HG03025 (cell line): Measurements from ENCODE around the gene NYNRIN.
"Not testable (repeated sequence)": the region's sequence is repeated elsewhere in the genome, so short reads cannot be mapped to it uniquely, and the experiment has no call there.

Experiments
- ATAC-seq: cut with Tn5 transposase; IDR thresholded peaks from one replicate; pipeline ENCODE4 v1.9.1; 2021; ENCODE audit warnings: mild to moderate bottlenecking, moderate library complexity; ENCODE audit not compliant: unreplicated experiment, low FRiP score

Gene NYNRIN

DNA sequence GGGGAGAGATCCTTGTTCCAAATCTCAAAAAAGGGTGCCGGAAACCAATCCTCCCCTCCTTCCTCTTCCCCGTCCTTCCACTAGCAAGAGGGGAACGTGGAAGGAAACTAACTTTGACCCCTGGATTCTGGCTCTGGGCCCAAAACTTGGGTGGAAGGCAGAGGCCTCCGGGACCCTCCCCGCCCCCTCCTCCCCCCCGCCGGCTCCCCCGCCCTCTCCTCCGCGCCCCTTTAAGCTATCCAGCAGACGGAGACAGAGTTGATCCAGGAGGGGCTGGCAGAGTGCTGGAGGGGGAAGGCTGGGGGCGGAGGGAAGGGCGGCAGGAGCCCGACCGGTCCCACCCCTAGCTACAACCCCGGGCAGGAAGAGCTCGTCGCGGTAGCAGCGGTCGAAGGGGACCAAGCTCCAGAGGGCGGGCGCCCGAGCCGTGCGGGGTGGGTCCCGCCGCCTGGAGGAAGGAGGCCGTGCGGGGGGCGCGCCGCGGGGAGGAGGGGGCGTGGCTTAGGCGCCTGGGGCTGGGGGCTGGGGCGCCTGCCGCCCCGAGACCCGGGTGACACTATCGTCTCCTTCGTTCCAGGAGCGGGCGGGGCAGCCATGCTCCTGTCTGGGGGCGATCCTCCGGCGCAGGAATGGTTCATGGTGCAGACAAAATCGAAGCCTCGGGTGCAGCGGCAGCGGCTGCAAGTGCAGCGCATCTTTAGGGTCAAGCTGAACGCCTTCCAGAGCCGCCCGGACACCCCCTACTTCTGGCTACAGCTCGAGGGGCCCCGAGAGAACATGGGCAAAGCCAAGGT lies at the start of gene NYNRIN:
Gene NYNRIN, plus strand, starts transcription at position 351 of the 794 bp plus-strand sequence. Its CDS starts 244 bp downstream, at position 595.
- no peak for ATAC-seq

DNA sequence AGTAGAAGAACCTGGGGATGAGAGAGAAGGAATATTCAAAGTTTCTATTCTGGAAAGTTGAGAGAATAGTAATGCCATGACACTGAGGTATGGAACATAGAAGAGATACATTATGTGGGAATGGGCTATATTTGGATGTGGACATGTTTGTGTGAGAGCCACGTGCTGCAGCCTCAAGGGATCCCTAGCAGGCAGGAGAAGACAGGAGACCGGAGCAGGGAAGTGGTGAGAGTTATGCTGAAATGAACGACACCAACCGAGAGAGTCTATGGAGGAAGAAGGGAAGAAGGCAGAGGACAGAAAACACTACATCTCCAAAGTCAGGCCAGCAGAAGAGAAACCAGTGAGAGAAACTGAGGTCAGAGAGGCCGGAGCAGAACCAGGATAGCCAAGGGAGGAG lies 49.1 kb upstream of the NYNRIN start:
- no peak for ATAC-seq

DNA sequence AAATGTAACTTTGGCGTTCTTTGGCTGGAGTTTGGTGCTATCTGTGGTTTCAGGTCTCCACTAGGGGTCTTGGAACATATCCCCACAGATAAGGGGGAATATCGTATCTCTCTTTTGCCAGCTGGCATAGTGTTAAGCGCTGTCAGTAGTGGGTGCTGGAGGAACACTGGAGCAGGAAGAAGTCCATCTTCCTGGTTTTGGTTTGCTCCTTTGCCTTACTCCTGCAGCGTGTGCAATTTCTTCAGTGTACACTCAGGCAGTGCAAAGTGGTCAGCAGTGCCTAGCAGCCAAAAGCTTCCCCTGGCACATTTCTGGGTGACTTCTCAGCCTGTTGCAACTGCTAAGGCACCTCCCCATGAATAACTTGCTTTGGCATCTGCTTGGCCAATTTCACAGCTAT lies 47.3 kb upstream of the NYNRIN start:
- no peak for ATAC-seq

DNA sequence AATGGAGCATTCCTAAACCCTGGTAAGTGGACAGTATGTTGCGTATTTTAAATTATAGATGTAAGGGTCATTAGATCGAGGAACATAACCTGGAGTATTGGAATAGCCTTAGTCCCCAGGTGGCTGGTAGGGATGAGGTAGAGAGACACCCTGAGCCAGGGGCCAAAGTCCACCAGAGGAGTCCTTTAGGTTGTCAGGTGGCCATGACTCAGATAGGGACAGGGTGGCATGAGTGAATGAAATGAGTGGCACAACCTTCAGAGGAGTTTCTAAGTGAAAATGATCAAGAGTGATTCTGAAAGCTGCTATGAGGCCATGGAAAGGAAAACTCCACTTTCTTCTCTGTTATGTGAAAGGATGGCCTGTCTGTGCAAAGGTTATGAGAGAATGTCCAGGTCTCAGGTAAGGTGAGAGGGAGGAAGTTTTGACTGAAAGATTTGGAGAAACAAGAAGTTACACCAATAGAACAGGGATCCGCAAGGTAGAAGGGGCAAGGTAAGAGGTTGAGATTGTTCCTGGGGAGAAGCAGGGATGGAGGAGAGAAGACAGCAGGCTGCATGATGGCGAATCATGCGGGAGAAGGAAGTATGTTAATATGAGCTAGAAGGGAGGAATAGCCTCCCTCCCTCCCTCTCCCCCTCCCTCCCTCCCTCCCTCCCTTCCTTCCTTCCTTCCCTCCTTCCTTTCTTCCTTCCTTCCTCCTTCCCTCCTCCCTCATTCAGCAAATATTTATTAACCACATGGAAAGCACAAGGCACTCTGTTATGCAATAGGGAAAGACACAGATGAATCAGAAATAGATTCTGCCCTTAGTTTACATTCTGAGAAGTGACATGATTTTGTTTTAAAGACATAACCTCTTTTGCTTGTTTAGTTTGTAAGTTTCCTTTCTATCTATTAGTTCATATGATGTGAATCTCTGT lies 45.0 kb upstream of the NYNRIN start:
- no peak for ATAC-seq

DNA sequence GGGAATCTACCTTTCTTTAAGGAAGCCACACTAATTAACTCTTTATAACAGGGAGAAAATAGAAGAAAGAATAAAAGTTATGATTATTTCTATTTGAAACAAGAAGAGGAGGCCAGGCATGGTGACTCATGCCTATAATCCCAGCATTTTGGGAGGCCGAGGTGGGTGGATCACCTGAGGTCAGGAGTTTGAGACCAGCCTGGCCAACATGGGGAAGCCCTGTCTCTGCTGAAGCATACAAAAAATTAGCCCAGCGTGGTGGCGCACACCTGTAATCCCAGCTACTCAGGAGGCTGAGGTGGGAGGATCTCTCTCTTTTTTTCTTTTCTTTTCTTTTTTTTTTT lies 44.3 kb upstream of the NYNRIN start:
- not testable (repeated sequence) for ATAC-seq

DNA sequence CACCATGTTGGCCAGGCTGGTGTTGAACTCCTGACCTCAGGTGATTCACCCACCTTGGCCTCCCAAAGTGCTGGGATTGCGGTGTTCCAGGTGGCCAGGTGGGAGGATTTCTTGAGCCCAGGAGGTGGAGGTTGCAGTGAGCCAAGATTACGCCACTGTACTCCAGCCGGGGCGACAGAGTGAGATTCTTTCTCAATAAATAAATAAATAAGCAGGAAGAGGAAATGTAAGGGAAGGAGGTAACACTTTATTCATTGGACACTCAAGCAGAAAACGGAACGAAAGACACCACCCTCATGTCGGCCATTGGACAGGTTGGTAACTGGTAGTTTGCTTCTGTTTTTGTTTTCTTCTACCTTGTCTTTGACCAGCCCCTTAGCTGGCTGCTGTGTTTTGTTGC lies 43.8 kb upstream of the NYNRIN start:
- no peak for ATAC-seq

DNA sequence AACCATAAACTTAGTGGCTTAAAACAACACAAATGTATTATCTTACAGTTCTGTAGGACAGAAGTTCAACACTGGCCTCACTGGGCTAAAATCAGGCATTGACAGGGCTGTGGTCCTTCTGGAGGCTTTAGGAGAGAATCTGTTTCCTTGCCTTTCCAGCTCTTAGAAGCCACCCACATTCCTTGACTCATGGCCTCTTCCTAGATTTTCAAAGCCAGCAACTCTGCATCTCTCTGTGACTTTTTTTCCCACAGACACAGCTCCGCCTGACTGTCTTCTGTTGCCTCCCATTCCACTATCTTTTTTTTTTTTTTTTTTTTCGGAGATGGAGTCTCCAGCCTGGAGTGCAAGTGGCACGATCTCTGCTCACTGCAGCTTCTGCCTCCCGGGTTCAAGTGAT lies 42.6 kb upstream of the NYNRIN start:
- no peak for ATAC-seq

DNA sequence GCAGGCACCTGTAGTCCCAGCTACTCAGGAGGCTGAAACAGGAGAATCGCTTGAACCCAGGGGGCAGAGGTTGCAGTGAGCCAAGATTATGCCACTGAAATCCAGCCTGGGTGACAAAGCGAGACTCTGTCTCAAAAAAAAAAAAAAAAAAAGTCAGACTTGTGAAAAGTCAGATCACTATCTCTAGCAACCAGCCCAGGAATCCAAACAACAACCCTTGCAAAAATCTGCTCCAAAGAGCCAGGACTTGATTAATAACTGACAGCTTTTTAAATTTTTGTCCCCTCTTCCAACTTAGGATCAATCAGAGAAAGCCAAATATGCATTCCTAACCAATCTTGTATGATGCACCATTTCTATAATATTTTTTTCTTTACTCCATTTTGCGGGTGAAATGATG lies 38.5 kb upstream of the NYNRIN start:
- no peak for ATAC-seq

DNA sequence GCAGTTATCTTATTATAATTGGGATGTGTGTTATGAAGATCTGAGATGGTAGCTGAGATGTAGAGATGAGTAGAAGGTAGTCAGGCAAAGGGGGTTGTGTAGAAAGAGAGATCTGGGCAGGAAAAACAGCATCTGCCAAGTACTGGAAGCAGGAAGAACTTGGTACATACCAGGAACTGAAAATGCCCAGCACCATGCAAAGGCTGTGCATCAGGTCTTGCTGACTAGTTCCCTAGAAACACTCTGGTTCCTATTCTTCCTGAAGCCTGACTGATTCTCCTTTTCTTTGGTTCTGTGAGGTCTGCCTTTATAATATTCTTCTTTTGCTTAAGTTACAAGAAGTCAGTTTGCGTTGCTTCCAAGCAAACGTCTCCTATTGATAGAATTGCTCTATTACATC lies 37.5 kb upstream of the NYNRIN start:
- no peak for ATAC-seq

DNA sequence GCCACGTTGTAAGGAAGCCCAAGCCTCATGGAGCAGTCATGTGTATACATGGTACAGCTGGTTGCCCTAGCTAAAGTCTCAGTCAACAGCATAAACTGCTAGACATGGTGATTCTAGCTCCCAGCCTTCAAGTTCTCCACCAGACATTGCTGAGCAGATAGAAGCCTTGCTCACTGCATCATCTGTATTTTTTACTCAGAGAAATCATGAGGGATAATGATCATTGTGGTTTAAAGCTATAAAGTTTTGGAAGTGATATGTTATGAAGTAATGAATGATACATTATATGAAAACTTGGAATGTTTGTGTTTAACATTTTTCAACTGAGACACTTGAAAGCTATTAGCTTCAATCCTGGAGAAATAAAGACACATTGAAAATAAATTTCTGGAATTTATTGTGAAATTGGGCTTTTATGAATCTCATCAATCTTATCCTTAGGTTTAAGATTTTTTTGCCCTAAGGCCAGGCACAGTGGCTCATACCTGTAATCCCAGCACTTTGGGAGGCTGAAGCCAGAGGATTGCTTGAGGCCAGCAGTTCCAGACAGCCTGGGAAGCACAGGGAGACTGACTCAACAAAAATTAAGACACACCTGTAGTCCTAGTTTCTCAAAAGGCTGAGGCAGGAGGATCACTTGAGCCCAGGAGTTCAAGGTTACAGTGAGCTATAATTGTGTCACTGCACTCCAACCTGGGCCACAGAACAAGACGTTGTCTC lies 36.4 kb upstream of the NYNRIN start:
- ATAC-seq = no peak

DNA sequence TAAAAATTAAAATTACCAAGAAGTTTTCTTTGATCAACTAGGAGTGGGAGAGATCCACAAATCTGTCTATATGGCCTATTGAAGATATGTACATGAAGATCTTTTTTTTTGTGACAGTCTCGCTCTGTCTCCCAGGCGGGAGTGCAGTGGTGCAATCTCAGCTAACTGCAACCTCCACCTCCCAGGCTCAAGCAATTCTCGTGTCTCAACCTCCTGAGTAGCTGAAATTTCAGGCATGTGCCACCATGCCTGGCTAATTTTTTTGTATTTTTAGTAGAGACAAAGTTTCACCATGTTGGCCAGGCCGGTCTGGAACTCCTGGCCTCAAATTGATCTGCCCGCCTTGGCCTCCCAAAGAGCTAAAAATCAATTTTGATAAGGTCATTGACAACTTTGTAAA lies 35.4 kb upstream of the NYNRIN start:
- ATAC-seq = no peak

DNA sequence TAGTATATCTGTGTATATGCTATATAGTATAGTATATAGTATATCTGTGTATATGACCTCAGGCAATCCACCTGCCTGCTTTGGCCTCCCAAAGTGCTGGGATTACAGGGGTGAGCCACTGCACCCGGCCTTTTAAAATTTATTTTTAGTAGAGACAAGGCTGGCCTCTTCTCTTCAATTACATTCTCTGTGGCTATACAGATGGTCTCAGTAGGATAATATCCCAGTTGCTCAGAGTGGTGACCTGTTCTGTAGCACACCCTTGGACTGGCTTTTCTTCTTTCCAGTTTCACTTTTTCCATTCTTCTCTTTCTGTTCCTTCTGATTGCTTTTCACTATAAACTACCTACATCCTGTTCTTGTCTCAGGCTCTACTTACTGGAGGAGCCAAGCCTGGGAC lies 34.0 kb upstream of the NYNRIN start:
- no peak for ATAC-seq

DNA sequence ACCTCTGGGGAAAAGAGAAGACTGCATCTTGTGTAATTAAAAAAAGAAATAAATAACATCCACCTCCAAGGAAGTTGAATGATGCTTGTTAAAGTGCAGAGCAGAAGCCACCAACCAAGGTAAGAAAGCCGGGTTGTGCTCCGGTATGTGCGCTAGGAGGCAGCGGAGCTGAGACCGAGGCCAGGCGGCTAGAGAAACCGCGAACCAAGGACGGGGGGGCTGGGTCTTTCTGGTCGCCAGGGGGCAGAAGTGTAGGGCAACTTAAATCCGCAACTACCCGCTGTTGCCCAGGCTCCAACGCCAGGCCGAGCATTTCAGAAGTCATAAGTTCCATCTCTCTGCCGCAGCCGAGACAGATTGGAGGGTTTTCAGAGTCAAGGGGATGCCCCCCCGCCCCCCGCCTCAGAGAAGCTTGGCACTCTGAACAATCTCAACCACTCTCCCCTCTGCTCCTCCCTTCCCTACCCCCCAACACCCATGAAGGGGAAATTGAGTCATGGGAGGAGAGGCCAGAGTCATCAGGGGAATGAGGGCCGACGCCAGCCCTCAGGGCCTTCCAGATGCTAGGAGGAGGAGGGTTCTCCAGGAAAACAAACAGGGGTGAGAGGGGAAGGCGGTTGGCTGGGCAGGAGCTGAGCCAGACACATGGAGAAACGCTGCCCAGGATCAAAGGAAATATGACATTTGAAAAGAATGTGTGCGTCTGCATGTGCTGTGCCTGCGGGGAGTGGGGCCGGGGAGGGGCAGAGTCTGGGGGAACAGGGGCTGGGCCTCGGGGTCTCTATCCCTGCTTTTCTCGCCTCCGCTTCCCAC lies 33.0 kb upstream of the NYNRIN start:
- ATAC-seq = no peak

DNA sequence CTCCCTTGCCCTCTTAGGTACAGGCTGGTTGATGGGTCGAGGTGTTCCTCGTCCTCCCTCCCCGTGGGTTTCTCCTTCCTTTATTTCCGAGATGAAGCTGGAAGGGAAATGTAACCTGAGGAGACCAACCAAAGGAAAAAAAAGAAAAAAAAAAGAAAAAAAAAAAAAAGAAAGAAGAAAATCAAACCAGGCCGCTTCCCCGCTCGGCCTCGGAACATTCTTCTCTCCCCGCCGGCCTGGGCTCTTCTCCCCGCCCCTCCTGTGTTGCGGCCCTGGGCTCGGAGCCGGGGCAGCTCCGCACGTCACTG lies 32.4 kb upstream of the NYNRIN start:
- no peak for ATAC-seq

DNA sequence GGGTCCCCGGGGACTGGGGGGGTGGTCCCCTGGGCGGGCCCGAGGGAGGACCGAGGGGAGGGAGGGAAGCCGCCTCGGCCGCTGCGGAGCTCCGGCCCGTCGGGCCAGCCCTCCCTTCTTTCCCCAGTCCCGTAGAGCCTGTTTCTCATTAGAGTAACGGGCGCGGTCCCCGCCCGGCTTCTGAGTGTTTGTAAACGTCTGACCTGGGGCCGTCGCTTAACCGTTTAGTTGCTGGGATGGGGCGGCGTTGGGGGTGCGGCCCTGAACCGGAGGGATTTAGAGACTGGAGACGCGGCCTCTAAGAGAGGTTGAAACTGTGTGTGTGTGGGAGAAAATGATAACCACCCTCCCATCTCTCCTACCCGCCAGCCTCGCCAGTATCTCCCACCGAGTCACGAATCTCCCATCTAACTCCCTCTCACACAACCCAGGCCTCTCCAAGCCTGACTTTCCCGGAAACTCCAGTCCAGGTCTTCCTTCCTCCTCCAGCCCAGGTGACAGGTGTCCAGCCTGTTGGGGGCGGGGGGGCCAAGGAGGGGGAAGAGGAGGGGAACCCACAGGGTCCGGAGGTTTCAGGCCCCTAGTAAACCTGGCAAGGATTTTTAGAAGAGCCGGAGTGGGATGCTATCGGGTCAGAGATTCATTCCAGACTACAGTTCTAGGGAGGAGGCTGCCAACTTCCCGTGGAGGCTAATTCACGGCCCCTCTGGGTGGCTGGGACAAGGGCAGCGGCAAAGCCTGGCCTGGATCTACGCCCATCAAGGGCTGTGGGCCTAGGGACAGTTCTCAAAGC lies 31.9 kb upstream of the NYNRIN start:
- peak; percentile 47 for ATAC-seq

DNA sequence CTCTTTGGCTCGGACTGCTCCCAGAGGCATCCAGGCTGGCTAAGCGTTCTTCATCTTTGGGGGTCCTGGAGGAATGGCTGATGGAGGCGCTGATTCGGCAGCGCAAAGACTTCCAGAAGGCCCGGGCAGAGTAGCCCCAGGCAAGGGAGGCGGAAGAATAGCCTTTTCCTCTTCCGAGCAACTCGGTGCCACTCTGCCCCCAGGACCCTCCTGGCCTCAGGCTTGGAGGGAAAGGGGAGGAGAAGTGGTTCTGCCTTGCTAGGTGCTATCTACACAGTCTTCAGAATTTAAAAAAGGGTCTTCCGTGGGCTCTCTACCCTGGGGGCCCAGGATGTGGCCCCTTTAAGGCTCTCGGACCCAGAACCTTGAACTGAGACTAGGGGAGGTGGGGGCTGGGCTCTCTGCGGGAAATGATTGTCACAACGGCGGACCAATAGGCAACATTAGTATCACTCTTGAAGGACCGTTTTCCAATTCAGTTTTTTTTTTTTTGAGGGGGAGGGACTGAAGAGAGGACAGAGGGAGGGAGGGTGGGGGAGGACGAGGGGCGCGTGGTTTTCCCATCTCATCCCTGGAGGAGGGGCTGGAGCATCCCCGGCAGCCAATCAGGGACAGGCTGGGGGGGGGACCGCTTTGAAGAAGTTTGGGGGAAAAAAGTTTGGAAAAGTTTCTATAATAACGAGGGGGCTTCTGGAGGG lies 31.1 kb upstream of the NYNRIN start, which contains the start of gene NFATC4:
Gene NFATC4, plus strand, starts transcription at position 671 of the 698 bp plus-strand sequence. CDS start 157 bp downstream, outside the sequence.
- no peak for ATAC-seq

DNA sequence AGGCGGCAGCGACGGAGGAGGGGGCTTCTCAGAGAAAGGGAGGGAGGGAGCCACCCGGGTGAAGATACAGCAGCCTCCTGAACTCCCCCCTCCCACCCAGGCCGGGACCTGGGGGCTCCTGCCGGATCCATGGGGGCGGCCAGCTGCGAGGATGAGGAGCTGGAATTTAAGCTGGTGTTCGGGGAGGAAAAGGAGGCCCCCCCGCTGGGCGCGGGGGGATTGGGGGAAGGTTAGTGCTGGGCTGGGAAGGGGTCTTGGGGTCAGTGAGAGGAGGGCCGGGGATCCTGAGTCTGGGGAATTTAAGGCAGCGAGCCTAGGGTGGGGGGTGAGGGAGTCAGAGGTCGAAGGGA lies 30.6 kb upstream of the NYNRIN start:
- no peak for ATAC-seq

DNA sequence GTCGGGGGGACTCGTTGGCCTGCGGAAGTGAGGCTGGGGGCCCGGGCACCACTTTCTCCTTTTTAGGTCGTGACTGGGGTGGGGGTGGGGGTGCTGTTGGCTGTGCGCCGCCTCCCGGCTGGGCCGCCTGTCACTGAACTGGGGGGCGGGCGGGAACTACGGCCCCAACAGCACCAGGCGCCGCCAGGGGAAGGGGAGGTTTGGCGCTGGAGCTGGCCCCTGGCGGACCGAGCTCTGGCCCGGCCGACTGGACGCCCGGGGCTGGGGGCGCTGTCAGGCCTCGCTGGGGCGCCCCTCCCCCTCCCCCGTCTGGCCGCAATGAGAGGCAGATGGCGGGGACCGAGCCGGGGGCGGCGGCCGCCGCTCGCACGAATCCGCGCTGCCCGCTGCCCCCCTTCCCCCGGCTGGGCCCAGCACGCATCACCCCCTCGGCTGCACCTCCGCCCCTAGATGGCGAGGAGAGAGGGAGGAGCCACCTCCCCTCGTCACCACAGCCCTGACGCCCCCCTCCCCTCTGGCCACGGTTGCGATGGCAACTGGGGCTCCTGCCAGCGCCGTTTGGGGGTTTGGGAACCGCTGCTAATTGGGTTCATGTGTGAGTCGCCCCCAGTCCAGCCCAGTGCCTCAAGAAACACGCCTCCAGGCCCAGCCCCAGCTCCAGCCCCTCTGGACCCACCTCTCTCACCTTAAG lies 30.1 kb upstream of the NYNRIN start:
- no peak for ATAC-seq
